GM13977 (cell line): ENCODE data around the gene ESRRB.

Source experiments
- DNase-seq: peaks from one replicate; pipeline ENCODE4 v3.0.0; 2012; ENCODE audit warnings: low spot score
- in situ Hi-C: fragments of 300-500 bp; cut with MboI; formaldehyde crosslinking; loops from one replicate; pipeline ENCODE4 v1.12.0; 2022; ENCODE audit warnings: low sequenced_read_pairs, low pct_unique_long_range_greater_than_20kb, mixed read lengths, inconsistent platforms; ENCODE audit not compliant: unreplicated experiment
- TF ChIP-seq, protein P1 (sequence below): IDR thresholded peaks from 2 replicates; pipeline ENCODE4 v1.5.1; 2012; ENCODE audit warnings: mild to moderate bottlenecking, control low read depth; ENCODE audit not compliant: insufficient read depth; ENCODE audit errors: extremely low read depth, missing control alignments

ESRRB gene

DNA sequence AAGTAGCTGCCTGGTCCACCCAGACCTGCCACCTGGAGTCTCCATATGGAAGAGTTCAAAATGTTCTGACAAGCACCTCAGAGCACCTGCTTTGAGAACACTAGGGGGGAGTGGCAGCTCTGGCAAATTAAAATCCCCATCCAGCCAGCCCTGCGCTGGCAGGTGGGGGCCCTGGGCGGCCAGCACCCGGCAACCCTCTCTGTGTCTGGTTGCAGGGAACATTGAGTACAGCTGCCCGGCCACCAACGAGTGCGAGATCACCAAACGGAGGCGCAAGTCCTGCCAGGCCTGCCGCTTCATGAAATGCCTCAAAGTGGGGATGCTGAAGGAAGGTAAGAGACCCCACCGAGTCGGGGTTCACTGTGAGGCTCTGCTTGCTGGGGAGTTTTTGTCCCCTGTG lies 86.4 kb downstream of the ESRRB start:
- in situ Hi-C loops = no loop called here
- TF ChIP-seq, protein P1, sequence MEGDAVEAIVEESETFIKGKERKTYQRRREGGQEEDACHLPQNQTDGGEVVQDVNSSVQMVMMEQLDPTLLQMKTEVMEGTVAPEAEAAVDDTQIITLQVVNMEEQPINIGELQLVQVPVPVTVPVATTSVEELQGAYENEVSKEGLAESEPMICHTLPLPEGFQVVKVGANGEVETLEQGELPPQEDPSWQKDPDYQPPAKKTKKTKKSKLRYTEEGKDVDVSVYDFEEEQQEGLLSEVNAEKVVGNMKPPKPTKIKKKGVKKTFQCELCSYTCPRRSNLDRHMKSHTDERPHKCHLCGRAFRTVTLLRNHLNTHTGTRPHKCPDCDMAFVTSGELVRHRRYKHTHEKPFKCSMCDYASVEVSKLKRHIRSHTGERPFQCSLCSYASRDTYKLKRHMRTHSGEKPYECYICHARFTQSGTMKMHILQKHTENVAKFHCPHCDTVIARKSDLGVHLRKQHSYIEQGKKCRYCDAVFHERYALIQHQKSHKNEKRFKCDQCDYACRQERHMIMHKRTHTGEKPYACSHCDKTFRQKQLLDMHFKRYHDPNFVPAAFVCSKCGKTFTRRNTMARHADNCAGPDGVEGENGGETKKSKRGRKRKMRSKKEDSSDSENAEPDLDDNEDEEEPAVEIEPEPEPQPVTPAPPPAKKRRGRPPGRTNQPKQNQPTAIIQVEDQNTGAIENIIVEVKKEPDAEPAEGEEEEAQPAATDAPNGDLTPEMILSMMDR = no peak
- no peak for DNase-seq

DNA sequence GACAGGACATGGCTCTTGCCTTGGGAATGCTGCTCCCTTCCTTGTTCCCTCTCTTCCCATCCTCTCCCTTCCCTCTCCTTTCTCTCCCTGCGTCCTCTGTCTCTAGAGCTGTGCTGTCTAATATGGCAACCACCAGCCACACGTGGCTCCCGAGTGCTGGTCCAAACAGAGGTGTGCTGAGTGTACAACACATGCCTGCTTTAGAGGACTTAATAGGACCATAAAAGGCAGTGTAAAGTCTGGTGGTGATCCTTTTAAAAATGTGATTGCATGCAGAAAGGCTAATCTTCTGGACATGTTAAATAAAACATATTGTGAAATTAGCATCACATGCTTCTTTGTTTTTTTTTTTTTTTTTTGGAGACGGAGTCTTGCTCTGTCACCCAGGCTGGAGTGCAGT lies 87.2 kb downstream of the ESRRB start:
- no peak for DNase-seq
- TF ChIP-seq, protein P1 = no peak
- in situ Hi-C loops = no loop called here

DNA sequence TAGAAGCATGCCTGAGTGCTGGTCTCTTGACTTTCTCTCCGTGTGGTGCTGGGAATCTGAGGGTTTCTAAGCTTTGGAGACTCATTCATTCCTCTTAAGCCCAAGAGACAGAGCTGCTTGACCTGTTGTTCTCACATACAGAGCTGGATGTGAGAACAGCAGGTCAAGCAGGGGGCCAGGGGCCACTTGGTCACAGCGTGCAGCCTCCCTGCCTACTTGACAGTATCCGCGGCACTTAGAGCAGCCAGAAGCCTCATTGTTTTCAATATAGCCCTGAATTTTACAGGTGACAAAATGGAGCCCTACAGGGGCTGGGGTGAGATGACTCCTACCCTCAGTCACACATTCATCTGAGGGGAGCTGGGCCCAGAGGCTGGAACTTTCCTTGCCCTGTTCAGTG lies 88.9 kb downstream of the ESRRB start:
- in situ Hi-C loops = no loop called here
- TF ChIP-seq, protein P1 = no peak
- DNase-seq = no peak

DNA sequence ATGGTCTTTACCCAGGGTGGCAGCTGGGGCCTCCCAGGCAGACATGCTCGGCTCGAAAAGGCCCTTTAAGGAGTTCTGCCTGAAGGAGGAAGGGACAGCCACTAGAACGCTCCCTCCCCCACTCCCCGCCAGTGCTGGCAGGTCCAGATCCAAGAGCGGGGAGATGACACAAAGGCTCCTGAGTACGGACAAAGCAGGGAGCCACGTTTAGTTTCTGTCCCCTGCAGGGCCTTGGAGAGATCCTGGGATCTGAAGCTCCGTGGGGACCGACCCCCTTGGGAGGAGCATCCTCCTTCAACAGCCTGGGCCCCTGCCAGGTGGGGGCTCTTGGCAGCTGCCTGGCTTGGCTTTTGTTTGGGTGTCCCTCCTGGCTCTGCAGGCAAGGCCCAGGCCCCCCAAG lies 89.7 kb downstream of the ESRRB start:
- DNase-seq = no peak
- TF ChIP-seq, protein P1 = no peak
- in situ Hi-C loops = no loop called here

DNA sequence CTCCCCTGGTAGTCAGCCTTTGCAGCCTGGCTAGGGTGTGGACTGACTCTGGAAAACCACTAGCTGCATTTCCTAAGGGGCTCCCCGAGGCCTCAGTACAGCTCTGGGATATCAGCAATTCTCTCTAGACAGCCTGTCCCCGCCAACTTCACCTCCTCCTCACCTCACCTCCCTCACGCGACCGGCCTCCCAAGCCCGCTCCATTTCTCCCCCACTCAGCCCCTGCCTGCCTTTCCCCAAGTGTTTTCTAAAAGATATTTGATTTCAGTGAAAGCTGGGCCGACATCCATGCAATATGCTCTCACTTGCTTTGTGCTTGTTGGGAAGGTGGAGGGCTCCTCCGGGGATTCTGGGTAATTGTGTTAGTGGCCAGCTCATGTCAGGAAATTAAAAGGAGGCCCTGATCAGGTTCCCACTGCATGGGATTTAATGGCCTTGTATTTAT lies 91.8 kb downstream of the ESRRB start:
- in situ Hi-C loops = no loop called here
- TF ChIP-seq, protein P1 = no peak
- DNase-seq = no peak

DNA sequence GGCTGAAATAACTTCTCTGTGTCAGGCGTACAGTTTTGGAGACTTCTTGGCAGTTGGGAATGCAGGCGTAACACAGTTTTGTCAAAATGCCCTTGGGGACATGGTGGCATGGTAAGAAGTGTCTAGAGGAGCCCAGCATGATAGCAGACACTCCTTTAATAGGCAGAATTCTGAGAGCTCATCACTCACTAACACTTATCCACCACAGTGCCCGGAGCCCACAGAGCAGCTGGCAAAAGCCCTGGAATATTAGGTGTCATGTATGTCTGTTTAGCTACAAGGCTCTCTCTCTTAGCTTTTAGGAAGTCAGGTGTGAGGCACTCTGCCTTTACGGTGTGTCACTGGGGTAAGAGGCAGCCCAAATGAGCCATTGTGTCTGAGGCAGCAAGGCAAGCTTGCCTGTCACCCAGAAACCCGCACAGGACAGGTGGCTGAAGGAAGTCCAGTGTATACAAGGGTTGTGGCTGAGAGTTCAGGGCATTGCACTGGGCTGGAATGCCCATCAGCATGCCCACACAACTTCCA lies 96.3 kb downstream of the ESRRB start:
- in situ Hi-C loops = no loop called here
- TF ChIP-seq, protein P1 = no peak
- no peak for DNase-seq

DNA sequence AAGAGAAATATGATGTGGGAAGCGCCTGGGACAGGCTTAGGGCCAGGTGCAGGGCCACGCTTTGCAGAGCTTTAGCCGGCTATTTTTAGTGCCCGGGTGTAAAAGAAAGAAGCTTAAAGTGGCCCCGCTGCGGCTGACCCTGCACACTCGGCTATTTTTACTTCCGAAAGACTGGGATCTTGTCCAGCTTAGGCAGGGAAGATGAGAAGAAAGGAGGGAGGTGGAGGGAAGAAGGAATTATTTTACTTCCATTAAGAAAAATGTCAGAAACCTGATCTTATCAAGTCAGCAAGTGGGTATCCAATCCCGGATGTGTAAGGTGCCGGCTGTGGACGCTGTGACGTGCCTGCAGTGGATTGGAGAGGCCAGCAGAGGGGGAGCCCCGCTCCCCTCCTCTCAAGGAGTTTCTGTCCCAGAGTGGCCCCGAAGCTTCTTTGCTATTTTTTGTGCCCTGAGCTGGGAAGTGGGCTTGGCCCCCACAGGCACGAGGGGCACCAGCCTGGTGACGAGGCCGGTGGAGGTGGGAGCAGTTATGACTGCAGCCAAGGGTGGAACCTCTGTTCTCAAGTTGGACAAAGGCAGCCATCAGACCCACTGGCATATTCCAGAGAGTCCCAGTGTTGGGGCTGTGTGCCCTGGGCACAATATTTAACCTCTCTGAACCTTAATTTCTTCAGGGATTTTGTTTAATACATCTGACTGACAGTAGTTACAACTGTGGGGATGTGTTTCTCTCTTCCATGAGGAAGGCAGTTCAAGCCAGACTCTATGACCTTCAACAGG lies 97.7 kb downstream of the ESRRB start:
- TF ChIP-seq, protein P1 = no peak
- in situ Hi-C loops = no loop called here
- DNase-seq = no peak
